ENCODE results near the gene IFT27. TPM values are rescaled to one million over a fixed set of nuclear protein-coding genes. Genes with fewer than 3 reads are reported as not detected.

The IFT27 gene
- total and polyA plus RNA-seq, 2 experiments from 2014 or later = 28.5 to 63.5 TPM

DNA sequence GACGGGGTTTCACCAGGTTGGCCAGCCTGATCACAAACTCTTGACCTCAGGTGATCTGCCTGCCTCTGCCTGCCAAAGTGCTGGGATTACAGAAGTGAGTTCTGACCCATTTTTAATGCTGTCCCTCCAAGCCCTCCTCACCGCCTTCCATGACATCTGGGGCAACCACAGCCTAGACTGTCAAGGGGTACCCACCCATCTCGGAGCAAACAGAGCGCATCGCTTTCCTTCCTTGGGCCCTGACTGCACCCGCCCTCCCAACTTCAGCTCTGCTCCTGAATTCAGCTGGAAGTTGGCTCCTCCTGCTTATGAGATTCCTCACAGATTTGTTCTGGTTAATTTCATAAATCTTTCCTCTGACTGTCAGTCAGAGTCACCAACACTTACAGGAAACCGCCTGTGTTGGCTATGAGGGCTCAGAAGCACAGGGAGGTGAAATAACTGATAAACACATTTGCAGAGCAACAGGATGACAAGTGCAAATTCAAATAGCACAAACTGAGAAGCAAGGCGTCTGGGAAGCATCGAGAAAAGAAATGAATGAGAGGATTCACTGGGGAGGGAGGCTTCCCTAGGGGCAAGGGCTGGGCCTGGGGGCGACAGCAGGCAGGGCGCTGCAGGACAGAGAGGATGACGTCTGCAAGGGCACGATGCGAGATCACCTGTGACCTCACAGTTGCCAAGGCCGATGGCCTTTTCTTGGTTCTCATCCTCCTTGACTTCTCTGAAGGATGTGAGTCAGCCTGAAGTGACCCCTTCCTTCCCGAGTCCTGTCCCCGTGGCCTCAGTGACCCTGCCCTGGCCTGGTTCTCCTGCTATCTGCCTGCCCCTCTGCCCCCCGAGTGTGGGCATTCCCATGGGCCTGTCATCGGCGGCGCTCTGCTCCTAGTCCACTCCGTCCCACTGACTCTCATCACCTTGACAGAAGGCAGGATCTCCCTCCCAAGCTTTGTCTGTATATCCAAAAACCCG is 6.1 kb downstream of the IFT27 start (continued):
- TF ChIP-seq ZNF462 (CRISPR knock-in tag; IDR thresholded peaks at IDR 0.05) = no peak
- TF ChIP-seq, protein P1, sequence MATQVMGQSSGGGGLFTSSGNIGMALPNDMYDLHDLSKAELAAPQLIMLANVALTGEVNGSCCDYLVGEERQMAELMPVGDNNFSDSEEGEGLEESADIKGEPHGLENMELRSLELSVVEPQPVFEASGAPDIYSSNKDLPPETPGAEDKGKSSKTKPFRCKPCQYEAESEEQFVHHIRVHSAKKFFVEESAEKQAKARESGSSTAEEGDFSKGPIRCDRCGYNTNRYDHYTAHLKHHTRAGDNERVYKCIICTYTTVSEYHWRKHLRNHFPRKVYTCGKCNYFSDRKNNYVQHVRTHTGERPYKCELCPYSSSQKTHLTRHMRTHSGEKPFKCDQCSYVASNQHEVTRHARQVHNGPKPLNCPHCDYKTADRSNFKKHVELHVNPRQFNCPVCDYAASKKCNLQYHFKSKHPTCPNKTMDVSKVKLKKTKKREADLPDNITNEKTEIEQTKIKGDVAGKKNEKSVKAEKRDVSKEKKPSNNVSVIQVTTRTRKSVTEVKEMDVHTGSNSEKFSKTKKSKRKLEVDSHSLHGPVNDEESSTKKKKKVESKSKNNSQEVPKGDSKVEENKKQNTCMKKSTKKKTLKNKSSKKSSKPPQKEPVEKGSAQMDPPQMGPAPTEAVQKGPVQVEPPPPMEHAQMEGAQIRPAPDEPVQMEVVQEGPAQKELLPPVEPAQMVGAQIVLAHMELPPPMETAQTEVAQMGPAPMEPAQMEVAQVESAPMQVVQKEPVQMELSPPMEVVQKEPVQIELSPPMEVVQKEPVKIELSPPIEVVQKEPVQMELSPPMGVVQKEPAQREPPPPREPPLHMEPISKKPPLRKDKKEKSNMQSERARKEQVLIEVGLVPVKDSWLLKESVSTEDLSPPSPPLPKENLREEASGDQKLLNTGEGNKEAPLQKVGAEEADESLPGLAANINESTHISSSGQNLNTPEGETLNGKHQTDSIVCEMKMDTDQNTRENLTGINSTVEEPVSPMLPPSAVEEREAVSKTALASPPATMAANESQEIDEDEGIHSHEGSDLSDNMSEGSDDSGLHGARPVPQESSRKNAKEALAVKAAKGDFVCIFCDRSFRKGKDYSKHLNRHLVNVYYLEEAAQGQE (IDR thresholded peaks at IDR 0.05; ENCODE audit: unreplicated experiment) = no peak

DNA sequence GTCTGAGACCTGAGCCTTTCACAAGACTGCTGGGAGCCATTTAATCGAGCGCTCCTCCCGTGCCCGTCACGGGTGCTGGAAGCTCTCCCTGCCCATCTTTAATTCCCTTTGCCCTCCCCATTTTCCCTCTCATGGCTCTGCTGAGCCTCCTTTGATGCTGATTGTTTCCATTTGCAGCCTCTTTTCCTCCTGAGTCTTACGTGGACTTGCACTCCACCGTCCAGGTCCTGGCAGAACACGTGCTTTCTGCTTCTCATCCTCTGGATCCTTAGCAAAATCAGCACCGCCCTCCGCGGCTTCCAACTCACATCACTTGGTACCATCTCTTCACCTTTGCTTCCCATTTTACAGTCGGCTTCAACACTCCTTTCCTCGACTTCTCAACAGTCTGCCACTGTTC is 7.3 kb downstream of the IFT27 start:
- Histone ChIP-seq H3K9me2 (ENCODE audit: insufficient read depth) (no peaks in the 10 kb centered on the region), H4K20me1 (replicated peaks; ENCODE audit: insufficient read depth) (no peaks in the 10 kb centered on the region; the same call in 1 of the 2 replicates), H3K27me3 (ENCODE audit: insufficient read depth) (no peaks in the 10 kb centered on the region), H3K27ac (ENCODE audit: low read depth) (no peak overlapping the region), H3F3A (replicated peaks; ENCODE audit: low read depth) (no peaks in the 10 kb centered on the region), H3K36me3 (ENCODE audit: insufficient read depth) (no peaks in the 10 kb centered on the region), H3K79me2 (replicated peaks; ENCODE audit: insufficient read depth) (no peaks in the 10 kb centered on the region), H3K4me3 (no peak overlapping the region), H3K4me1 (ENCODE audit: insufficient read depth) (no peaks in the 10 kb centered on the region), H3K4me2 (no peak overlapping the region), H2AFZ (no peak overlapping the region)
- H3K36me3 Mint-ChIP-seq (ENCODE audit: low read depth) = peaks cover 15% of the 10 kb centered on the region; the same call in 2 of the 3 replicates
- peaks cover 11% of the 10 kb centered on the region for H3K27me3 Mint-ChIP-seq (ENCODE audit: insufficient read depth, low read depth, poor library complexity)
- ATAC-seq = no peak
- no peak overlapping the region for H3K4me3 Mint-ChIP-seq
- peaks cover 25% of the 10 kb centered on the region for H3K4me1 Mint-ChIP-seq
- no peaks in the 10 kb centered on the region for H3K9me3 Mint-ChIP-seq
- DNase-seq (ENCODE audit: low spot score) = no peak
- no peak overlapping the region for H3K27ac Mint-ChIP-seq
- TF ChIP-seq EZH2 (IDR thresholded peaks at IDR 0.05; ENCODE audit: low read depth, unreplicated experiment) (no peak), NANOG (IDR thresholded peaks at IDR 0.05; ENCODE audit: borderline replicate concordance) (no peak), CREB1 (CRISPR knock-in tag; IDR thresholded peaks at IDR 0.05; ENCODE audit: low read depth) (no peak), ZNF114 (CRISPR knock-in tag; IDR thresholded peaks at IDR 0.05) (no peak)
- TF ChIP-seq, protein P2, sequence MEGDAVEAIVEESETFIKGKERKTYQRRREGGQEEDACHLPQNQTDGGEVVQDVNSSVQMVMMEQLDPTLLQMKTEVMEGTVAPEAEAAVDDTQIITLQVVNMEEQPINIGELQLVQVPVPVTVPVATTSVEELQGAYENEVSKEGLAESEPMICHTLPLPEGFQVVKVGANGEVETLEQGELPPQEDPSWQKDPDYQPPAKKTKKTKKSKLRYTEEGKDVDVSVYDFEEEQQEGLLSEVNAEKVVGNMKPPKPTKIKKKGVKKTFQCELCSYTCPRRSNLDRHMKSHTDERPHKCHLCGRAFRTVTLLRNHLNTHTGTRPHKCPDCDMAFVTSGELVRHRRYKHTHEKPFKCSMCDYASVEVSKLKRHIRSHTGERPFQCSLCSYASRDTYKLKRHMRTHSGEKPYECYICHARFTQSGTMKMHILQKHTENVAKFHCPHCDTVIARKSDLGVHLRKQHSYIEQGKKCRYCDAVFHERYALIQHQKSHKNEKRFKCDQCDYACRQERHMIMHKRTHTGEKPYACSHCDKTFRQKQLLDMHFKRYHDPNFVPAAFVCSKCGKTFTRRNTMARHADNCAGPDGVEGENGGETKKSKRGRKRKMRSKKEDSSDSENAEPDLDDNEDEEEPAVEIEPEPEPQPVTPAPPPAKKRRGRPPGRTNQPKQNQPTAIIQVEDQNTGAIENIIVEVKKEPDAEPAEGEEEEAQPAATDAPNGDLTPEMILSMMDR (conservative IDR thresholded peaks at IDR 0.05; ENCODE audit: low read depth in 2 of 2) = no peak
- TF ChIP-seq, protein P1 (IDR thresholded peaks at IDR 0.05; ENCODE audit: unreplicated experiment) = no peak

All from GM23338 (cell line).